Natural killer cell (primary cell): Measurements from ENCODE around the gene CDC14B. TPM values are rescaled to one million over a fixed set of nuclear protein-coding genes. Genes with fewer than 3 reads are reported as not detected.
"Not testable (repeated sequence)": the region's sequence is repeated elsewhere in the genome, so short reads cannot be mapped to it uniquely, and the experiment has no call there.

Experiments used
- ATAC-seq, 3 donors: fragments of 150-1000 bp in 2 of 3; fragments of 200-7000 bp in 1 of 3; cut with Tn5 transposase; 1 replicate in 1 of 3; 2 replicates in 2 of 3; pipeline ENCODE4 v1.10.0; 2021; ENCODE audit warnings: mild to moderate bottlenecking in 2 of 3, moderate library complexity in 2 of 3
- DNase-seq, 2 donors: peaks; one replicate each; pipeline versions ENCODE4 v3.0.0 to v3.0.0-alpha.2; 2013 to 2021; ENCODE audit warnings: mixed read lengths in 1 of 2
- H3K27ac ChIP-seq: one replicate; pipeline ENCODE4 v1.5.1; 2013; ENCODE audit warnings: mild to moderate bottlenecking, low read length
- H3K27me3 ChIP-seq: one replicate; pipeline ENCODE4 v1.6.1; 2013; ENCODE audit warnings: low read length; ENCODE audit not compliant: control insufficient read depth, insufficient read depth
- H3K36me3 ChIP-seq: one replicate; pipeline ENCODE4 v1.6.1; 2013; ENCODE audit warnings: low read length; ENCODE audit not compliant: control insufficient read depth, insufficient read depth
- H3K4me1 ChIP-seq: one replicate; pipeline ENCODE4 v1.6.1; 2013; ENCODE audit warnings: low read length; ENCODE audit not compliant: control insufficient read depth, insufficient read depth
- H3K4me3 ChIP-seq: one replicate; pipeline ENCODE4 v1.5.1; 2013; ENCODE audit warnings: low read length
- H3K9me3 ChIP-seq: one replicate; pipeline ENCODE4 v1.6.1; 2013; ENCODE audit warnings: low read length; ENCODE audit not compliant: control insufficient read depth, insufficient read depth
- H3K27ac Mint-ChIP-seq, 2 donors: one replicate each; pipeline ENCODE4 v1.8.0; 2022; ENCODE audit warnings: mild to moderate bottlenecking in 2 of 2, mixed read lengths in 2 of 2, moderate library complexity in 1 of 2
- H3K27me3 Mint-ChIP-seq, 2 donors: one replicate each; pipeline ENCODE4 v1.8.0; 2022; ENCODE audit warnings: low read depth in 2 of 2, mixed read lengths in 2 of 2
- H3K36me3 Mint-ChIP-seq: one replicate; pipeline ENCODE4 v1.8.0; 2022; ENCODE audit warnings: mixed read lengths
- H3K4me1 Mint-ChIP-seq, 2 donors: one replicate each; pipeline ENCODE4 v1.8.0; 2022; ENCODE audit warnings: mixed read lengths in 2 of 2
- H3K4me3 Mint-ChIP-seq: one replicate; pipeline ENCODE4 v1.8.0; 2022; ENCODE audit warnings: mild to moderate bottlenecking, moderate library complexity, mixed read lengths
- H3K9me3 Mint-ChIP-seq, 2 donors: one replicate each; pipeline ENCODE4 v1.8.0; 2022; ENCODE audit warnings: mixed read lengths in 2 of 2
- CTCF ChIP-seq: fragments of 200-600 bp; IDR thresholded peaks from one replicate; pipeline ENCODE4 v1.8.0; 2022; ENCODE audit warnings: antibody characterized with exemption
- WGBS: methylation state at CpG from one replicate; pipeline ENCODE4 v1.1.7; 2013; ENCODE audit warnings: missing lambda C conversion rate; ENCODE audit not compliant: insufficient coverage; 5-methylcytosine and 5-hydroxymethylcytosine counted together
- intact Hi-C: fragments of 100-400 bp; cut with micrococcal nuclease; formaldehyde crosslinking; loops from one replicate; pipeline ENCODE4 v1.14.2; 2022
- total RNA-seq, 4 donors: library from RNA; stranded (reverse); fragments of 120-200 nt in 1 of 4; gene quantifications; one replicate each; pipeline versions ENCODE4 v1.2.3 to v1.2.4, GENCODE V29; 2013 to 2022

CDC14B gene
- total RNA-seq, 3 donors from 2014 or later (not counting 1 experiment from before 2014, with no cell fraction given) = 2.3 to 4.7 (median 3.9) TPM

GRCh38 chr9:96503918-96504317 is 115.7 kb downstream of the CDC14B start:
- ATAC-seq (no peak), DNase-seq (no peak)
- no peak overlapping the region for H3K4me3 ChIP-seq
- no peaks in the 10 kb centered on the region for H3K36me3 ChIP-seq
- intact Hi-C loops = no loop called here
- H3K4me1 Mint-ChIP-seq = no peaks in the 10 kb centered on the region
- peaks cover 4 to 11% of the 10 kb centered on the region in 2 donors for H3K27me3 Mint-ChIP-seq
- 93% methylated on average over 11 of the region's 11 CpGs for WGBS
- no peaks in the 10 kb centered on the region for H3K27me3 ChIP-seq
- no peaks in the 10 kb centered on the region for H3K9me3 ChIP-seq
- no peaks in the 10 kb centered on the region for H3K9me3 Mint-ChIP-seq
- no peak overlapping the region for H3K4me3 Mint-ChIP-seq
- H3K27ac ChIP-seq = no peak overlapping the region
- no peak for TF ChIP-seq CTCF
- no peaks in the 10 kb centered on the region for H3K4me1 ChIP-seq
- no peaks in the 10 kb centered on the region for H3K36me3 Mint-ChIP-seq
- no peak overlapping the region for H3K27ac Mint-ChIP-seq

GRCh38 chr9:96503374-96503748 is 116.3 kb downstream of the CDC14B start:
- DNase-seq, H3K27ac Mint-ChIP-seq, H3K27me3 ChIP-seq, H3K4me1 ChIP-seq, ATAC-seq, H3K4me3 ChIP-seq, H3K36me3 ChIP-seq, H3K36me3 Mint-ChIP-seq, H3K27ac ChIP-seq, H3K9me3 Mint-ChIP-seq, H3K4me3 Mint-ChIP-seq, intact Hi-C loops, H3K9me3 ChIP-seq, H3K4me1 Mint-ChIP-seq: not testable (repeated sequence)
- peaks cover 4 to 11% of the 10 kb centered on the region in 2 donors for H3K27me3 Mint-ChIP-seq

GRCh38 chr9:96502539-96503373 is 116.9 kb downstream of the CDC14B start:
- no peaks in the 10 kb centered on the region for H3K9me3 ChIP-seq
- no peak for ATAC-seq
- H3K27ac ChIP-seq = no peak overlapping the region
- no peak for DNase-seq
- Mint-ChIP-seq H3K9me3 (no peaks in the 10 kb centered on the region), H3K27me3 (peaks cover 4 to 11% of the 10 kb centered on the region in 2 donors), H3K4me3 (no peak overlapping the region), H3K4me1 (no peaks in the 10 kb centered on the region), H3K36me3 (no peaks in the 10 kb centered on the region), H3K27ac (no peak overlapping the region)
- H3K4me1 ChIP-seq = no peaks in the 10 kb centered on the region
- 93% methylated on average over 5 of the region's 6 CpGs for WGBS
- H3K27me3 ChIP-seq = no peaks in the 10 kb centered on the region
- no peak for TF ChIP-seq CTCF
- intact Hi-C loops = no loop called here
- H3K4me3 ChIP-seq = no peak overlapping the region
- H3K36me3 ChIP-seq = no peaks in the 10 kb centered on the region

GRCh38 chr9:96501633-96502538 is 117.8 kb downstream of the CDC14B start:
- H3K27ac ChIP-seq = no peak overlapping the region
- H3K4me1 ChIP-seq = no peaks in the 10 kb centered on the region
- intact Hi-C loops = no loop called here
- WGBS = 95% methylated on average over 13 of the region's 15 CpGs
- no peak overlapping the region for H3K4me3 ChIP-seq
- peaks cover 4 to 11% of the 10 kb centered on the region in 2 donors for H3K27me3 Mint-ChIP-seq
- no peak for TF ChIP-seq CTCF
- H3K36me3 ChIP-seq = no peaks in the 10 kb centered on the region
- no peak overlapping the region for H3K4me3 Mint-ChIP-seq
- H3K27ac Mint-ChIP-seq = no peak overlapping the region
- ATAC-seq (no peak), DNase-seq (no peak)
- H3K4me1 Mint-ChIP-seq = no peaks in the 10 kb centered on the region
- no peaks in the 10 kb centered on the region for H3K9me3 Mint-ChIP-seq
- H3K27me3 ChIP-seq = no peaks in the 10 kb centered on the region
- H3K9me3 ChIP-seq = no peaks in the 10 kb centered on the region
- H3K36me3 Mint-ChIP-seq = no peaks in the 10 kb centered on the region
